HG03196 (cell line): ENCODE measurements around the gene AFMID.
"Not testable (repeated sequence)": the region's sequence is repeated elsewhere in the genome, so short reads cannot be mapped to it uniquely, and the experiment has no call there.

Experiments used
- ATAC-seq: cut with Tn5 transposase; IDR thresholded peaks from one replicate; pipeline ENCODE4 v1.9.1; 2021; ENCODE audit not compliant: unreplicated experiment

AFMID gene

GRCh38 chr17:78252701-78253635 is 65.8 kb downstream of the AFMID start:
- ATAC-seq: no peak

GRCh38 chr17:78253636-78253945 is 66.4 kb downstream of the AFMID start:
- ATAC-seq: not testable (repeated sequence)

GRCh38 chr17:78253946-78254672 is 66.9 kb downstream of the AFMID start:
- peak; percentile 44 for ATAC-seq

GRCh38 chr17:78255029-78255656 is 68.0 kb downstream of the AFMID start:
- no peak for ATAC-seq

GRCh38 chr17:78255953-78256706 is 69.0 kb downstream of the AFMID start:
- no peak for ATAC-seq

- no peak for ATAC-seq
Observed at GRCh38 chr17:78256707-78257591, 69.8 kb downstream of the AFMID start.
